ENCODE data around the gene PSAPL1. TPM values are rescaled to one million over a fixed set of nuclear protein-coding genes. Genes with fewer than 3 reads are reported as not detected.

PSAPL1 gene
- total and polyA plus RNA-seq, 9 of the 15 experiments (the other 6 are each of a cell fraction or from before 2014, with no cell fraction given), result not detected

GRCh38 chr4:7414736-7415510 is 19.8 kb downstream of the PSAPL1 start (continued):
- TF ChIP-seq MGA (IDR thresholded peaks at IDR 0.05), result no peak
- no peak for TF ChIP-seq ZNF57 (CRISPR knock-in tag; IDR thresholded peaks at IDR 0.05)
- no peak for TF ChIP-seq ZNF384 (IDR thresholded peaks at IDR 0.05; ENCODE audit: low read depth, low read length)
